Measurements from ENCODE around the gene GABBR2. TPM values are rescaled to one million over a fixed set of nuclear protein-coding genes. Genes with fewer than 3 reads are reported as not detected.

The GABBR2 gene
- polyA plus RNA-seq, 1 of the 3 experiments (the other 2 are of a cell fraction): not detected

DNA sequence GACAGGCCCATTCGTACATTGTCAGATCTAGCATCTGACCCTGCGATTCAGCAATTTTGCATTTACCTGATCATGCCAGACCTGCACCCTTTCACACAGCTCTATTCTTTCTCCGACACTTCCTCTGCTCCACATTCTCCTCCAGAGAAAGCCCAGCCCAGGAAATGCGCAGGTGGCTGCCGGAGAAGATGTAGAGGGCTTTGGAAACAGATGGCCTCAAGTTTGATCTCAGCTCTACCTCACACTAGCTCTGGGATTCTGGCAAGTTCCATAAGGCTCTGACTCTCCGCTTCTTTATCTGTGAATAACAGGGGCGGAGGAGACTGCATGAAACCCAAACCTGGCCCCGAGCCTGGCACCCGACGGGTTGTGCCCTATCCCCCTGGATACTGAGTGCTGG, 61.5 kb downstream of the GABBR2 start:
- no peak overlapping the region for H3K27ac ChIP-seq (ENCODE audit: low read depth in 2 of 2, low read length in 1 of 2)
- H3K36me3 ChIP-seq (replicated peaks in 1 of 2; ENCODE audit: control insufficient read depth in 1 of 2, insufficient read depth in 2 of 2, low read length in 1 of 2): no peaks in the 10 kb centered on the region
- no peaks in the 10 kb centered on the region for H4K20me1 ChIP-seq (ENCODE audit: insufficient read depth)
- no peaks in the 10 kb centered on the region for H3K9me2 ChIP-seq
- no peak overlapping the region for H3K9ac ChIP-seq
- DNase-seq: no peak
- H3K4me1 ChIP-seq (ENCODE audit: control insufficient read depth in 1 of 2, insufficient read depth in 2 of 2, low read depth in 1 of 2, low read length in 1 of 2): no peaks in the 10 kb centered on the region
- no peak overlapping the region for H2AFZ ChIP-seq (ENCODE audit: low read depth)
- H3K79me2 ChIP-seq (ENCODE audit: insufficient read depth): no peaks in the 10 kb centered on the region
- no peak overlapping the region for H3K4me2 ChIP-seq
- ChIA-PET POLR2A (no interaction called here), CTCF (no interaction called here)
- H3K9me3 ChIP-seq: no peaks in the 10 kb centered on the region
- no peak overlapping the region for H3K4me3 ChIP-seq (ENCODE audit: low read depth in 2 of 2, low read length in 1 of 2)
- TF ChIP-seq NRF1 (IDR thresholded peaks at IDR 0.05; ENCODE audit: low read depth, low read length) (no peak), RAD21 (IDR thresholded peaks at IDR 0.05; ENCODE audit: low read length) (no peak), FOSL2 (IDR thresholded peaks at IDR 0.05; ENCODE audit: borderline replicate concordance, low read depth) (no peak), FOXJ3 (CRISPR knock-in tag; IDR thresholded peaks at IDR 0.05) (no peak), RCOR1 (IDR thresholded peaks at IDR 0.05; ENCODE audit: low read length) (no peak), TEAD4 (IDR thresholded peaks at IDR 0.05; ENCODE audit: borderline replicate concordance, insufficient read depth) (no peak)
- TF ChIP-seq, protein P1, sequence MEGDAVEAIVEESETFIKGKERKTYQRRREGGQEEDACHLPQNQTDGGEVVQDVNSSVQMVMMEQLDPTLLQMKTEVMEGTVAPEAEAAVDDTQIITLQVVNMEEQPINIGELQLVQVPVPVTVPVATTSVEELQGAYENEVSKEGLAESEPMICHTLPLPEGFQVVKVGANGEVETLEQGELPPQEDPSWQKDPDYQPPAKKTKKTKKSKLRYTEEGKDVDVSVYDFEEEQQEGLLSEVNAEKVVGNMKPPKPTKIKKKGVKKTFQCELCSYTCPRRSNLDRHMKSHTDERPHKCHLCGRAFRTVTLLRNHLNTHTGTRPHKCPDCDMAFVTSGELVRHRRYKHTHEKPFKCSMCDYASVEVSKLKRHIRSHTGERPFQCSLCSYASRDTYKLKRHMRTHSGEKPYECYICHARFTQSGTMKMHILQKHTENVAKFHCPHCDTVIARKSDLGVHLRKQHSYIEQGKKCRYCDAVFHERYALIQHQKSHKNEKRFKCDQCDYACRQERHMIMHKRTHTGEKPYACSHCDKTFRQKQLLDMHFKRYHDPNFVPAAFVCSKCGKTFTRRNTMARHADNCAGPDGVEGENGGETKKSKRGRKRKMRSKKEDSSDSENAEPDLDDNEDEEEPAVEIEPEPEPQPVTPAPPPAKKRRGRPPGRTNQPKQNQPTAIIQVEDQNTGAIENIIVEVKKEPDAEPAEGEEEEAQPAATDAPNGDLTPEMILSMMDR (IDR thresholded peaks at IDR 0.05): no peak
- TF ChIP-seq, protein P2, sequence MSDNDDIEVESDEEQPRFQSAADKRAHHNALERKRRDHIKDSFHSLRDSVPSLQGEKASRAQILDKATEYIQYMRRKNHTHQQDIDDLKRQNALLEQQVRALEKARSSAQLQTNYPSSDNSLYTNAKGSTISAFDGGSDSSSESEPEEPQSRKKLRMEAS (IDR thresholded peaks at IDR 0.05; ENCODE audit: low read depth): no peak
- H3F3A ChIP-seq (replicated peaks; ENCODE audit: insufficient read depth): no peaks in the 10 kb centered on the region
- H3K27me3 ChIP-seq (ENCODE audit: insufficient read depth): peaks cover 19% of the 10 kb centered on the region; the same call in 1 of the 2 replicates
- 41% methylated on average over 10 of the region's 10 CpGs for WGBS (ENCODE audit: low lambda C conversion rate)

DNA sequence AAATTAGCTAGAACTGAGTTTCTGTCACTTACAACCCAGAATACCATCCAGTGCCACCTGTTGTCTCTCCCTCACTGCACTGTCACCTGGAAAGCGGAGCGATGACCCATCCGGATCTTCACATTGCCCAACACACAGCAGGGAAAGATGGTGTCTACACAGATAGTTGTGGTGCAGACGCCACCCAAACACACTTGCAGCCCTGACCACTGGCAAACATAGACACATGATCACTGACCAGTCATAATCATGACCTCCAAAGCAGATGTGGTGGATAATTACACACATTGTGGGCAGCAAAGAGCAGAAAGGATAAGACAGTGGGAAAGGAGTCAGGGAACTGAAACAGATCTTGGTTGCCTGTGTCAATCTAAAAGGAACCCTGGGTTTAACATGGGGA, 64.7 kb downstream of the GABBR2 start:
- H3K9me2 ChIP-seq: no peaks in the 10 kb centered on the region
- H2AFZ ChIP-seq (ENCODE audit: low read depth): no peak overlapping the region
- H3K9me3 ChIP-seq: no peaks in the 10 kb centered on the region
- no peak for DNase-seq
- H3K4me3 ChIP-seq (ENCODE audit: low read depth in 2 of 2, low read length in 1 of 2): no peak overlapping the region
- ChIA-PET POLR2A (no interaction called here), CTCF (interaction anchor here (0.9 kb wide), 1 partner anchor 111 kb away, joined by 3 read pairs; no protein-coding TSS in a partner anchor)
- H3K79me2 ChIP-seq (ENCODE audit: insufficient read depth): no peaks in the 10 kb centered on the region
- H4K20me1 ChIP-seq (ENCODE audit: insufficient read depth): no peaks in the 10 kb centered on the region
- WGBS (ENCODE audit: low lambda C conversion rate): 46% methylated on average over 4 of the region's 4 CpGs
- no peak overlapping the region for H3K27ac ChIP-seq (ENCODE audit: low read depth in 2 of 2, low read length in 1 of 2)
- H3K4me1 ChIP-seq (ENCODE audit: control insufficient read depth in 1 of 2, insufficient read depth in 2 of 2, low read depth in 1 of 2, low read length in 1 of 2): no peaks in the 10 kb centered on the region
- no peak overlapping the region for H3K9ac ChIP-seq
- H3F3A ChIP-seq (replicated peaks; ENCODE audit: insufficient read depth): no peaks in the 10 kb centered on the region
- H3K27me3 ChIP-seq (ENCODE audit: insufficient read depth): peaks cover 20% of the 10 kb centered on the region; the same call in 1 of the 2 replicates
- no peaks in the 10 kb centered on the region for H3K36me3 ChIP-seq (replicated peaks in 1 of 2; ENCODE audit: control insufficient read depth in 1 of 2, insufficient read depth in 2 of 2, low read length in 1 of 2)
- no peak overlapping the region for H3K4me2 ChIP-seq
- TF ChIP-seq FOSL2 (IDR thresholded peaks at IDR 0.05; ENCODE audit: borderline replicate concordance, low read depth) (no peak), RCOR1 (IDR thresholded peaks at IDR 0.05; ENCODE audit: low read length) (no peak), POLR2AphosphoS5 (IDR thresholded peaks at IDR 0.05; ENCODE audit: low read depth, low read length) (no peak), FOXJ3 (CRISPR knock-in tag; IDR thresholded peaks at IDR 0.05) (no peak), ELF1 (IDR thresholded peaks at IDR 0.05) (no peak), FOXM1 (IDR thresholded peaks at IDR 0.05; ENCODE audit: low read depth) (no peak), YY1 (IDR thresholded peaks at IDR 0.05; ENCODE audit: low read depth) (no peak), SMC3 (IDR thresholded peaks at IDR 0.05; ENCODE audit: low read depth, low read length) (no peak), GABPA (IDR thresholded peaks at IDR 0.05; ENCODE audit: low read depth) (no peak), JUND (IDR thresholded peaks at IDR 0.05) (no peak), MEF2A (IDR thresholded peaks at IDR 0.05; ENCODE audit: borderline replicate concordance, low read depth) (no peak), GATA2 (CRISPR knock-in tag; IDR thresholded peaks at IDR 0.05) (no peak), SIN3A (IDR thresholded peaks at IDR 0.05; ENCODE audit: borderline replicate concordance, low read depth, low read length) (no peak), RFX5 (IDR thresholded peaks at IDR 0.05; ENCODE audit: low read length) (no peak)
- TF ChIP-seq, protein P3, sequence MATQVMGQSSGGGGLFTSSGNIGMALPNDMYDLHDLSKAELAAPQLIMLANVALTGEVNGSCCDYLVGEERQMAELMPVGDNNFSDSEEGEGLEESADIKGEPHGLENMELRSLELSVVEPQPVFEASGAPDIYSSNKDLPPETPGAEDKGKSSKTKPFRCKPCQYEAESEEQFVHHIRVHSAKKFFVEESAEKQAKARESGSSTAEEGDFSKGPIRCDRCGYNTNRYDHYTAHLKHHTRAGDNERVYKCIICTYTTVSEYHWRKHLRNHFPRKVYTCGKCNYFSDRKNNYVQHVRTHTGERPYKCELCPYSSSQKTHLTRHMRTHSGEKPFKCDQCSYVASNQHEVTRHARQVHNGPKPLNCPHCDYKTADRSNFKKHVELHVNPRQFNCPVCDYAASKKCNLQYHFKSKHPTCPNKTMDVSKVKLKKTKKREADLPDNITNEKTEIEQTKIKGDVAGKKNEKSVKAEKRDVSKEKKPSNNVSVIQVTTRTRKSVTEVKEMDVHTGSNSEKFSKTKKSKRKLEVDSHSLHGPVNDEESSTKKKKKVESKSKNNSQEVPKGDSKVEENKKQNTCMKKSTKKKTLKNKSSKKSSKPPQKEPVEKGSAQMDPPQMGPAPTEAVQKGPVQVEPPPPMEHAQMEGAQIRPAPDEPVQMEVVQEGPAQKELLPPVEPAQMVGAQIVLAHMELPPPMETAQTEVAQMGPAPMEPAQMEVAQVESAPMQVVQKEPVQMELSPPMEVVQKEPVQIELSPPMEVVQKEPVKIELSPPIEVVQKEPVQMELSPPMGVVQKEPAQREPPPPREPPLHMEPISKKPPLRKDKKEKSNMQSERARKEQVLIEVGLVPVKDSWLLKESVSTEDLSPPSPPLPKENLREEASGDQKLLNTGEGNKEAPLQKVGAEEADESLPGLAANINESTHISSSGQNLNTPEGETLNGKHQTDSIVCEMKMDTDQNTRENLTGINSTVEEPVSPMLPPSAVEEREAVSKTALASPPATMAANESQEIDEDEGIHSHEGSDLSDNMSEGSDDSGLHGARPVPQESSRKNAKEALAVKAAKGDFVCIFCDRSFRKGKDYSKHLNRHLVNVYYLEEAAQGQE (IDR thresholded peaks at IDR 0.05; ENCODE audit: low read depth, low read length): no peak
- TF ChIP-seq, protein P4, sequence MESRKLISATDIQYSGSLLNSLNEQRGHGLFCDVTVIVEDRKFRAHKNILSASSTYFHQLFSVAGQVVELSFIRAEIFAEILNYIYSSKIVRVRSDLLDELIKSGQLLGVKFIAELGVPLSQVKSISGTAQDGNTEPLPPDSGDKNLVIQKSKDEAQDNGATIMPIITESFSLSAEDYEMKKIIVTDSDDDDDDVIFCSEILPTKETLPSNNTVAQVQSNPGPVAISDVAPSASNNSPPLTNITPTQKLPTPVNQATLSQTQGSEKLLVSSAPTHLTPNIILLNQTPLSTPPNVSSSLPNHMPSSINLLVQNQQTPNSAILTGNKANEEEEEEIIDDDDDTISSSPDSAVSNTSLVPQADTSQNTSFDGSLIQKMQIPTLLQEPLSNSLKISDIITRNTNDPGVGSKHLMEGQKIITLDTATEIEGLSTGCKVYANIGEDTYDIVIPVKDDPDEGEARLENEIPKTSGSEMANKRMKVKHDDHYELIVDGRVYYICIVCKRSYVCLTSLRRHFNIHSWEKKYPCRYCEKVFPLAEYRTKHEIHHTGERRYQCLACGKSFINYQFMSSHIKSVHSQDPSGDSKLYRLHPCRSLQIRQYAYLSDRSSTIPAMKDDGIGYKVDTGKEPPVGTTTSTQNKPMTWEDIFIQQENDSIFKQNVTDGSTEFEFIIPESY (IDR thresholded peaks at IDR 0.05; ENCODE audit: borderline replicate concordance, low read depth): no peak
- TF ChIP-seq, protein P5, sequence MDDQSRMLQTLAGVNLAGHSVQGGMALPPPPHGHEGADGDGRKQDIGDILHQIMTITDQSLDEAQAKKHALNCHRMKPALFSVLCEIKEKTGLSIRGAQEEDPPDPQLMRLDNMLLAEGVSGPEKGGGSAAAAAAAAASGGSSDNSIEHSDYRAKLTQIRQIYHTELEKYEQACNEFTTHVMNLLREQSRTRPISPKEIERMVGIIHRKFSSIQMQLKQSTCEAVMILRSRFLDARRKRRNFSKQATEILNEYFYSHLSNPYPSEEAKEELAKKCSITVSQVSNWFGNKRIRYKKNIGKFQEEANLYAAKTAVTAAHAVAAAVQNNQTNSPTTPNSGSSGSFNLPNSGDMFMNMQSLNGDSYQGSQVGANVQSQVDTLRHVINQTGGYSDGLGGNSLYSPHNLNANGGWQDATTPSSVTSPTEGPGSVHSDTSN (IDR thresholded peaks at IDR 0.05): no peak
